Measurements from ENCODE around the gene GRIP1. TPM values are rescaled to one million over a fixed set of nuclear protein-coding genes. Genes with fewer than 3 reads are reported as not detected.

The GRIP1 gene
- total and polyA plus RNA-seq, 2 experiments from 2014 or later: 5.1 to 13.7 TPM

GRCh38 chr12:66719862-66720261, 41.0 kb upstream of the GRIP1 start:
- Mint-ChIP-seq H3K9me3 (no peaks in the 10 kb centered on the region; the same call in 2 of the 3 replicates), H3K4me3 (no peak overlapping the region), H3K4me1 (peaks cover 5% of the 10 kb centered on the region; the same call in 2 of the 3 replicates), H3K36me3 (ENCODE audit: low read depth) (no peaks in the 10 kb centered on the region), H3K27me3 (ENCODE audit: insufficient read depth, low read depth, poor library complexity) (no peaks in the 10 kb centered on the region), H3K27ac (no peak overlapping the region)
- ATAC-seq (no peak), DNase-seq (ENCODE audit: low spot score) (no peak)
- Histone ChIP-seq H3K79me2 (replicated peaks; ENCODE audit: insufficient read depth) (no peaks in the 10 kb centered on the region), H2AFZ (no peak overlapping the region), H3K4me1 (ENCODE audit: insufficient read depth) (no peaks in the 10 kb centered on the region), H3F3A (replicated peaks; ENCODE audit: low read depth) (no peaks in the 10 kb centered on the region), H3K9me2 (ENCODE audit: insufficient read depth) (no peaks in the 10 kb centered on the region), H4K20me1 (replicated peaks; ENCODE audit: insufficient read depth) (no peaks in the 10 kb centered on the region), H3K27ac (ENCODE audit: low read depth) (no peak overlapping the region), H3K4me3 (no peak overlapping the region), H3K4me2 (no peak overlapping the region), H3K36me3 (ENCODE audit: insufficient read depth) (no peaks in the 10 kb centered on the region), H3K27me3 (ENCODE audit: insufficient read depth) (no peaks in the 10 kb centered on the region)
- no peak for TF ChIP-seq EZH2phosphoT487 (IDR thresholded peaks at IDR 0.05; ENCODE audit: unreplicated experiment)
- no peak for TF ChIP-seq ZNF331 (CRISPR knock-in tag; IDR thresholded peaks at IDR 0.05; ENCODE audit: low read depth)

- DNase-seq (ENCODE audit: low spot score): no peak
- Histone ChIP-seq H2AFZ (no peak overlapping the region), H3K27me3 (ENCODE audit: insufficient read depth) (no peaks in the 10 kb centered on the region), H4K20me1 (replicated peaks; ENCODE audit: insufficient read depth) (no peaks in the 10 kb centered on the region), H3K27ac (ENCODE audit: low read depth) (no peak overlapping the region), H3K36me3 (ENCODE audit: insufficient read depth) (no peaks in the 10 kb centered on the region), H3K9me2 (ENCODE audit: insufficient read depth) (no peaks in the 10 kb centered on the region), H3K4me3 (no peak overlapping the region), H3F3A (replicated peaks; ENCODE audit: low read depth) (no peaks in the 10 kb centered on the region), H3K4me2 (no peak overlapping the region), H3K4me1 (ENCODE audit: insufficient read depth) (no peaks in the 10 kb centered on the region), H3K79me2 (replicated peaks; ENCODE audit: insufficient read depth) (no peaks in the 10 kb centered on the region)
- no peaks in the 10 kb centered on the region; the same call in 2 of the 3 replicates for H3K9me3 Mint-ChIP-seq
- H3K27ac Mint-ChIP-seq: no peak overlapping the region
- no peaks in the 10 kb centered on the region for H3K27me3 Mint-ChIP-seq (ENCODE audit: insufficient read depth, low read depth, poor library complexity)
- H3K4me1 Mint-ChIP-seq: peaks cover 5% of the 10 kb centered on the region; the same call in 2 of the 3 replicates
- no peaks in the 10 kb centered on the region for H3K36me3 Mint-ChIP-seq (ENCODE audit: low read depth)
- H3K4me3 Mint-ChIP-seq: no peak overlapping the region
- no peak for ATAC-seq
- TF ChIP-seq CTCF (conservative IDR thresholded peaks at IDR 0.05; ENCODE audit: low read depth in 2 of 2): no peak
- no peak for TF ChIP-seq ETS1 (IDR thresholded peaks at IDR 0.05)
- no peak for TF ChIP-seq REST (IDR thresholded peaks at IDR 0.05; ENCODE audit: unreplicated experiment)
- no peak for TF ChIP-seq ZNF114 (CRISPR knock-in tag; IDR thresholded peaks at IDR 0.05)
- TF ChIP-seq ZNF331 (CRISPR knock-in tag; IDR thresholded peaks at IDR 0.05; ENCODE audit: low read depth): no peak
- no peak for TF ChIP-seq ZNF462 (CRISPR knock-in tag; IDR thresholded peaks at IDR 0.05)
- no peak for TF ChIP-seq JUNB (IDR thresholded peaks at IDR 0.05; ENCODE audit: unreplicated experiment)
Measured at GRCh38 chr12:66717036-66717673, 38.3 kb upstream of the GRIP1 start.
